RWPE1 (cell line): Measurements from ENCODE around the gene DPH2.

Experiments
- CTCF ChIA-PET: fragments of 350-600 bp; sonication (Branson Sonifier 250); formaldehyde crosslinking; extraction: SDS; loops from one replicate; lab custom pipeline; 2021; lab: Yijun Ruan, JAX
- POLR2A ChIA-PET: fragments of 400-600 bp; formaldehyde crosslinking; extraction: SDS; loops from one replicate; lab custom pipeline; 2020; ENCODE audit warnings: antibody characterized with exemption; ENCODE audit not compliant: low non-redundant PET; lab: Yijun Ruan, JAX
- DNase-seq: peaks from one replicate; pipeline ENCODE4 v3.0.0; 2012; ENCODE audit warnings: low spot score
- H3K27ac ChIP-seq: fragments of 450-650 bp; 2 replicates; pipeline ENCODE4 v1.5.1; 2017
- CTCF ChIP-seq: fragments of 450-650 bp; conservative IDR thresholded peaks from 2 replicates; pipeline ENCODE4 v1.5.1; 2017; ENCODE audit warnings: low read depth, mild to moderate bottlenecking

DPH2 gene

GRCh38 chr1:43956234-43956633 lies 13.6 kb upstream of the DPH2 start:
- ChIA-PET POLR2A (no interaction called here), CTCF (no interaction called here)
- no peak for TF ChIP-seq CTCF

GRCh38 chr1:43957407-43958040 lies 12.3 kb upstream of the DPH2 start:
- DNase-seq, result no peak
- H3K27ac ChIP-seq, result peak overlapping the region; percentile 66
- TF ChIP-seq CTCF, result no peak
- ChIA-PET POLR2A (no interaction called here), CTCF (interaction anchor here (0.6 kb wide), 1 partner anchor 56 kb away, joined by 9 read pairs; no protein-coding TSS in a partner anchor)

More at GRCh38 chr1:43956234-43956633, 13.6 kb upstream of the DPH2 start:
- DNase-seq, result no peak
- peak overlapping the region; percentile 66; the same call in 1 of the 2 replicates for H3K27ac ChIP-seq

- CTCF ChIA-PET, result interaction anchor here (0.6 kb wide), 1 partner anchor 57 kb away, joined by 9 read pairs; no protein-coding TSS in a partner anchor
- no peak for TF ChIP-seq CTCF
- H3K27ac ChIP-seq, result peak overlapping the region; percentile 66
- no peak for DNase-seq
- POLR2A ChIA-PET, result no interaction called here
These were observed 11.2 kb upstream of the DPH2 start for GRCh38 chr1:43958351-43959255.

- POLR2A ChIA-PET, result no interaction called here
- CTCF ChIA-PET, result interaction anchor here (0.6 to 0.8 kb wide), 2 partner anchors 15 to 198 kb away, joined by 3 read pairs; no protein-coding TSS in a partner anchor
- TF ChIP-seq CTCF, result no peak
- DNase-seq, result no peak
- H3K27ac ChIP-seq, result no peak overlapping the region
These were observed 9.0 kb upstream of the DPH2 start for GRCh38 chr1:43960798-43961197.

GRCh38 chr1:43961692-43962091 lies 8.1 kb upstream of the DPH2 start:
- CTCF ChIA-PET, result no interaction called here
- no peak for DNase-seq
- no peak overlapping the region for H3K27ac ChIP-seq
- no peak for TF ChIP-seq CTCF
- POLR2A ChIA-PET, result no interaction called here

- DNase-seq, result no peak
- no peak overlapping the region for H3K27ac ChIP-seq
- CTCF ChIA-PET, result no interaction called here
- POLR2A ChIA-PET, result no interaction called here
- no peak for TF ChIP-seq CTCF
These were observed 7.5 kb upstream of the DPH2 start for GRCh38 chr1:43962324-43962723.
